ENCODE measurements around the gene ZBTB24.

ZBTB24 gene

DNA sequence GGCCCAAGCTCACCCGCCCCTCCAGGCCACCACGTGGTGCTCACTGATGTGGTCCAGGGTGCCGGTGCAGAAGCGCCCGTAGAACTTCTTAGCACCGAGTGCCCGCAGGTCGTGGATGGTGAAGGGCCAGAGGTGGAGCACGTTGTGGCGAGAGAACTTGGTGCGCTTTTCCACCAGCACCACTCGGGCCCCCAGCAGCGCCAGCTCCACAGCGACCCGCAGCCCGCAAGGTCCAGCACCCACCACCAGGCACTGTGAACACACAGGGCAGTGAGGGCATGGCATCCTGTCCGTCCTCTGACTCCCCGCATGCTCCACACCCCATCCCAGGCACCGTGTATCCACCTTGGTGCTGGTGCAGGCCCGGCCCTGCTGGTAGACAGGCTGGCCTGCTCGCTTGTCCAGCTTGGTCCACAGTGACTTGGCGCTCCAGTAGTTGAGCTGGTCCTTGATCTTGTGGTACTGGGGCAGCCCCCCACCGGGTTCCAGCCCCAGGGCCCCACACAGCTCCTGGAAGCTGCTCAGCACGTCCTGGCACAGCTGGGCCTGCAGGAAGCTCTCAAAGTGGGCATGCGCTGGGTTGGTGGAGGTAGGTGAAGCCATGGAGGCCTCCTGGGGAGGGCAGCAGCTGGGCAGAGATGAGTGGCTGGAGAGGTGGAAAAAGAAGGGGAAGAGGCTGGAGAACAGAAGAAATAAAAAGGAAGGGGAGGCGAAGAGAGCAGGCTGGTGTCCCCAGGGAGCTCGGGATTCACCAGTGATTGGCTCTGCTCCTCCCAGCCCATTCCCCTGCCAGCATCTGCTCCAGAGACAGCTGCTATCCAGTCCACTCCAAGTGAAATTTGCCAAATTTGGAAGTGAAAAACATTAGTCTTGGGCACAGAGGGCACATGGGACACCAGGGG, 29.2 kb downstream of the ZBTB24 start:
- TF ChIP-seq, protein P1, sequence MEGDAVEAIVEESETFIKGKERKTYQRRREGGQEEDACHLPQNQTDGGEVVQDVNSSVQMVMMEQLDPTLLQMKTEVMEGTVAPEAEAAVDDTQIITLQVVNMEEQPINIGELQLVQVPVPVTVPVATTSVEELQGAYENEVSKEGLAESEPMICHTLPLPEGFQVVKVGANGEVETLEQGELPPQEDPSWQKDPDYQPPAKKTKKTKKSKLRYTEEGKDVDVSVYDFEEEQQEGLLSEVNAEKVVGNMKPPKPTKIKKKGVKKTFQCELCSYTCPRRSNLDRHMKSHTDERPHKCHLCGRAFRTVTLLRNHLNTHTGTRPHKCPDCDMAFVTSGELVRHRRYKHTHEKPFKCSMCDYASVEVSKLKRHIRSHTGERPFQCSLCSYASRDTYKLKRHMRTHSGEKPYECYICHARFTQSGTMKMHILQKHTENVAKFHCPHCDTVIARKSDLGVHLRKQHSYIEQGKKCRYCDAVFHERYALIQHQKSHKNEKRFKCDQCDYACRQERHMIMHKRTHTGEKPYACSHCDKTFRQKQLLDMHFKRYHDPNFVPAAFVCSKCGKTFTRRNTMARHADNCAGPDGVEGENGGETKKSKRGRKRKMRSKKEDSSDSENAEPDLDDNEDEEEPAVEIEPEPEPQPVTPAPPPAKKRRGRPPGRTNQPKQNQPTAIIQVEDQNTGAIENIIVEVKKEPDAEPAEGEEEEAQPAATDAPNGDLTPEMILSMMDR (IDR thresholded peaks at IDR 0.05; ENCODE audit: extremely low read depth, insufficient read depth, missing control alignments), result no peak
- no peak for DNase-seq (ENCODE audit: low spot score)
- in situ Hi-C loops (cut with MboI; ENCODE audit: low pct_unique_long_range_greater_than_20kb, low sequenced_read_pairs, unreplicated experiment), result no loop called here

DNA sequence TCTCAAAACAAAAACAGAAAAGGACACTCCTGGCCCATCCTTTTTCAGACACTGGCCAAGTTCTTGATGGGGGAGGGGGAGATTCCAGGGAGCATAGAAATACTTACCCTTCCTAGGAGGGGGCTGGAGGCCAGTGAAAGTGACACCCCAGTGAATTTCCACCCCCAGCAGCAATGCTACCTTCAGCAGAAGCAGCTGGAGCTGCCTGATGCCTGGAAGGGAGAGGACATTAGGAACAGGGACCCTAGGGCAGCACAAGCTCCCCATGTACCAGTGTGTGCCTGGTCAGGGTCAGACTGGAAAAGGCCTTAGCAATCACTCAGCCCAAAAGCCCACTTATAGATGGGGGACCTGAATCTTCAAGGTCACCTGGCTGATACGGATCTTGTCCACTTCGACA, 29.9 kb downstream of the ZBTB24 start:
- DNase-seq (ENCODE audit: low spot score), result no peak
- in situ Hi-C loops (cut with MboI; ENCODE audit: low pct_unique_long_range_greater_than_20kb, low sequenced_read_pairs, unreplicated experiment), result no loop called here
- TF ChIP-seq, protein P1 (IDR thresholded peaks at IDR 0.05; ENCODE audit: extremely low read depth, insufficient read depth, missing control alignments), result no peak

- TF ChIP-seq, protein P1 (IDR thresholded peaks at IDR 0.05; ENCODE audit: extremely low read depth, insufficient read depth, missing control alignments), result no peak
- DNase-seq (ENCODE audit: low spot score), result no peak
- in situ Hi-C loops (cut with MboI; ENCODE audit: low pct_unique_long_range_greater_than_20kb, low sequenced_read_pairs, unreplicated experiment), result no loop called here
Measured at GRCh38 chr6:109452181-109452580, 30.8 kb downstream of the ZBTB24 start.

- in situ Hi-C loops (cut with MboI; ENCODE audit: low pct_unique_long_range_greater_than_20kb, low sequenced_read_pairs, unreplicated experiment), result no loop called here
- TF ChIP-seq, protein P1 (IDR thresholded peaks at IDR 0.05; ENCODE audit: extremely low read depth, insufficient read depth, missing control alignments), result no peak
Measured at GRCh38 chr6:109451376-109451775, 31.6 kb downstream of the ZBTB24 start.

GRCh38 chr6:109450801-109451200, 32.2 kb downstream of the ZBTB24 start:
- in situ Hi-C loops (cut with MboI; ENCODE audit: low pct_unique_long_range_greater_than_20kb, low sequenced_read_pairs, unreplicated experiment), result no loop called here
- TF ChIP-seq, protein P1 (IDR thresholded peaks at IDR 0.05; ENCODE audit: extremely low read depth, insufficient read depth, missing control alignments), result no peak
- no peak for DNase-seq (ENCODE audit: low spot score)

More at GRCh38 chr6:109451376-109451775, 31.6 kb downstream of the ZBTB24 start:
- no peak for DNase-seq (ENCODE audit: low spot score)

DNA sequence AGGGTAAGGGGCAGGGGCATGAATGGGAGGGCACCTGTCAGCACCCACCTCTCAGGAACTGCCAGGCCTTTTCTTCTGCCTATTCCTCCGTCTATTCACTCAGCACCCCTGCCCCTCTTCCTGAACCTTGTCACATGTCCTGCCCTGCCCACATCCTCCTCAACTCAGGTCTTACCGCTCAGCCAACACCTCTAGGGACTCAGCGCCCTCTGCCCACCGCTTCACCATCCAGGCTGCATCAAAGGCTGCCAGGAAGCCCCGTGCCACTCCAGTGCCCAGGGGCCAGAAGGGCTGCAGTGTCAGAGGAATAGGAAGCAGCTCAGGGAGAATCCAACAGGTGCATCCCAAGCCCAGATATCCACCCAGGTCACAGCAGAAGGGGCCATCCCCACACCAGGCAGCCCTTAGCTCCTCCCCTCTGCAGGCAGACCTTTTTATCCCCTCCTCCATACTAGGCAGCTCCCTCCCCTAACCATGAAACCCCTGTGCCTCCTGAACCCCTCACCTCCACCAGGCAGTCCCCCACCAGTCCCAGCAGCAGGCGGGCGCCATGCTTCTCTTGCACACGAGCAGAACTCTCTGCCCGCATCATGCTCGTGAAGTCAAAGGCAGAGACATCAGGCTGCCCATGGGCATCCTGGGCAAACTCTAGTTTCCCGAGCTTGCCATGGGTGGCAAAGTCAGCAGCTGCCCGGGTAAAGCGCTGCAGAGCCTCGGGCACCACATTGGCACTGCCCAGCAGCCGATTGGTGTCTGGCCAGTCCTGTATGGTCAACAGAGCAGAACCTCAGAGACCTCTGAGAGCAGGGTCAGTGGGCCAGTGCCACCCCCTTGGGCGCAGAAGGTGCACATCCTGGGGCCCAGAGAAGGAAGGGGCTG, 33.0 kb downstream of the ZBTB24 start:
- DNase-seq (ENCODE audit: low spot score), result no peak
- in situ Hi-C loops (cut with MboI; ENCODE audit: low pct_unique_long_range_greater_than_20kb, low sequenced_read_pairs, unreplicated experiment), result no loop called here
- TF ChIP-seq, protein P1 (IDR thresholded peaks at IDR 0.05; ENCODE audit: extremely low read depth, insufficient read depth, missing control alignments), result no peak

Measured in GM13977 (cell line).